Natural killer cell (primary cell): ENCODE results near the gene PINLYP. TPM values are rescaled to one million over a fixed set of nuclear protein-coding genes. Genes with fewer than 3 reads are reported as not detected.

ENCODE experiments used
- ATAC-seq, 3 donors: fragments of 150-1000 bp in 2 of 3; fragments of 200-7000 bp in 1 of 3; cut with Tn5 transposase; 1 replicate in 1 of 3; 2 replicates in 2 of 3; pipeline ENCODE4 v1.10.0; 2021; ENCODE audit warnings: mild to moderate bottlenecking in 2 of 3, moderate library complexity in 2 of 3
- DNase-seq, 2 donors: peaks; one replicate each; pipeline versions ENCODE4 v3.0.0 to v3.0.0-alpha.2; 2013 to 2021; ENCODE audit warnings: mixed read lengths in 1 of 2
- H3K27ac ChIP-seq: one replicate; pipeline ENCODE4 v1.5.1; 2013; ENCODE audit warnings: mild to moderate bottlenecking, low read length
- H3K27me3 ChIP-seq: one replicate; pipeline ENCODE4 v1.6.1; 2013; ENCODE audit warnings: low read length; ENCODE audit not compliant: control insufficient read depth, insufficient read depth
- H3K36me3 ChIP-seq: one replicate; pipeline ENCODE4 v1.6.1; 2013; ENCODE audit warnings: low read length; ENCODE audit not compliant: control insufficient read depth, insufficient read depth
- H3K4me1 ChIP-seq: one replicate; pipeline ENCODE4 v1.6.1; 2013; ENCODE audit warnings: low read length; ENCODE audit not compliant: control insufficient read depth, insufficient read depth
- H3K4me3 ChIP-seq: one replicate; pipeline ENCODE4 v1.5.1; 2013; ENCODE audit warnings: low read length
- H3K9me3 ChIP-seq: one replicate; pipeline ENCODE4 v1.6.1; 2013; ENCODE audit warnings: low read length; ENCODE audit not compliant: control insufficient read depth, insufficient read depth
- H3K27ac Mint-ChIP-seq, 2 donors: one replicate each; pipeline ENCODE4 v1.8.0; 2022; ENCODE audit warnings: mild to moderate bottlenecking in 2 of 2, mixed read lengths in 2 of 2, moderate library complexity in 1 of 2
- H3K27me3 Mint-ChIP-seq, 2 donors: one replicate each; pipeline ENCODE4 v1.8.0; 2022; ENCODE audit warnings: low read depth in 2 of 2, mixed read lengths in 2 of 2
- H3K36me3 Mint-ChIP-seq: one replicate; pipeline ENCODE4 v1.8.0; 2022; ENCODE audit warnings: mixed read lengths
- H3K4me1 Mint-ChIP-seq, 2 donors: one replicate each; pipeline ENCODE4 v1.8.0; 2022; ENCODE audit warnings: mixed read lengths in 2 of 2
- H3K4me3 Mint-ChIP-seq: one replicate; pipeline ENCODE4 v1.8.0; 2022; ENCODE audit warnings: mild to moderate bottlenecking, moderate library complexity, mixed read lengths
- H3K9me3 Mint-ChIP-seq, 2 donors: one replicate each; pipeline ENCODE4 v1.8.0; 2022; ENCODE audit warnings: mixed read lengths in 2 of 2
- WGBS: methylation state at CpG from one replicate; pipeline ENCODE4 v1.1.7; 2013; ENCODE audit warnings: missing lambda C conversion rate; ENCODE audit not compliant: insufficient coverage; 5-methylcytosine and 5-hydroxymethylcytosine counted together
- intact Hi-C: fragments of 100-400 bp; cut with micrococcal nuclease; formaldehyde crosslinking; loops from one replicate; pipeline ENCODE4 v1.14.2; 2022
- total RNA-seq, 4 donors: library from RNA; stranded (reverse); fragments of 120-200 nt in 1 of 4; gene quantifications; one replicate each; pipeline versions ENCODE4 v1.2.3 to v1.2.4, GENCODE V29; 2013 to 2022
- TF ChIP-seq, protein P1 (sequence below): fragments of 200-600 bp; IDR thresholded peaks from one replicate; pipeline ENCODE4 v1.8.0; 2022; ENCODE audit warnings: antibody characterized with exemption

PINLYP gene
- total RNA-seq, 3 donors from 2014 or later (not counting 1 experiment from before 2014, with no cell fraction given): 1.7 to 3.0 (median 2.4) TPM

GRCh38 chr19:43609872-43610271 lies 34.3 kb downstream of the PINLYP start:
- ATAC-seq: no peak
- Histone ChIP-seq H3K27ac (no peak overlapping the region), H3K9me3 (no peaks in the 10 kb centered on the region), H3K4me1 (no peaks in the 10 kb centered on the region), H3K36me3 (peaks cover 20% of the 10 kb centered on the region), H3K27me3 (no peaks in the 10 kb centered on the region), H3K4me3 (no peak overlapping the region)
- no peaks in the 10 kb centered on the region for H3K36me3 Mint-ChIP-seq
- no peak overlapping the region for H3K4me3 Mint-ChIP-seq
- intact Hi-C loops: no loop called here
- DNase-seq: no peak
- no peak overlapping the region for H3K27ac Mint-ChIP-seq
- WGBS: 89% methylated on average over 7 of the region's 7 CpGs
- TF ChIP-seq, protein P1, sequence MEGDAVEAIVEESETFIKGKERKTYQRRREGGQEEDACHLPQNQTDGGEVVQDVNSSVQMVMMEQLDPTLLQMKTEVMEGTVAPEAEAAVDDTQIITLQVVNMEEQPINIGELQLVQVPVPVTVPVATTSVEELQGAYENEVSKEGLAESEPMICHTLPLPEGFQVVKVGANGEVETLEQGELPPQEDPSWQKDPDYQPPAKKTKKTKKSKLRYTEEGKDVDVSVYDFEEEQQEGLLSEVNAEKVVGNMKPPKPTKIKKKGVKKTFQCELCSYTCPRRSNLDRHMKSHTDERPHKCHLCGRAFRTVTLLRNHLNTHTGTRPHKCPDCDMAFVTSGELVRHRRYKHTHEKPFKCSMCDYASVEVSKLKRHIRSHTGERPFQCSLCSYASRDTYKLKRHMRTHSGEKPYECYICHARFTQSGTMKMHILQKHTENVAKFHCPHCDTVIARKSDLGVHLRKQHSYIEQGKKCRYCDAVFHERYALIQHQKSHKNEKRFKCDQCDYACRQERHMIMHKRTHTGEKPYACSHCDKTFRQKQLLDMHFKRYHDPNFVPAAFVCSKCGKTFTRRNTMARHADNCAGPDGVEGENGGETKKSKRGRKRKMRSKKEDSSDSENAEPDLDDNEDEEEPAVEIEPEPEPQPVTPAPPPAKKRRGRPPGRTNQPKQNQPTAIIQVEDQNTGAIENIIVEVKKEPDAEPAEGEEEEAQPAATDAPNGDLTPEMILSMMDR: no peak
- H3K4me1 Mint-ChIP-seq: peaks cover 25 to 61% of the 10 kb centered on the region in 2 donors
- no peaks in the 10 kb centered on the region for H3K27me3 Mint-ChIP-seq
- no peaks in the 10 kb centered on the region for H3K9me3 Mint-ChIP-seq

GRCh38 chr19:43610493-43610892 lies 34.9 kb downstream of the PINLYP start:
- Mint-ChIP-seq H3K4me1 (peaks cover 25 to 63% of the 10 kb centered on the region in 2 donors), H3K4me3 (no peak overlapping the region), H3K27me3 (no peaks in the 10 kb centered on the region), H3K36me3 (no peaks in the 10 kb centered on the region), H3K9me3 (no peaks in the 10 kb centered on the region), H3K27ac (peak overlapping the region in 1 of 2 donors; percentile 52)
- WGBS: 88% methylated on average over 3 of the region's 3 CpGs
- H3K4me3 ChIP-seq: no peak overlapping the region
- intact Hi-C loops: no loop called here
- ATAC-seq (no peak), DNase-seq (no peak)
- no peaks in the 10 kb centered on the region for H3K4me1 ChIP-seq
- no peaks in the 10 kb centered on the region for H3K9me3 ChIP-seq
- no peaks in the 10 kb centered on the region for H3K27me3 ChIP-seq
- H3K36me3 ChIP-seq: peaks cover 20% of the 10 kb centered on the region
- TF ChIP-seq, protein P1: no peak
- H3K27ac ChIP-seq: no peak overlapping the region

- H3K4me1 ChIP-seq: no peaks in the 10 kb centered on the region
- H3K36me3 Mint-ChIP-seq: no peaks in the 10 kb centered on the region
- H3K27ac ChIP-seq: no peak within 1 kb of the TSS
- peaks cover 18% of the 10 kb centered on the region for H3K36me3 ChIP-seq
- H3K4me3 Mint-ChIP-seq: no peak within 1 kb of the TSS
- 98% methylated on average over 3 of the region's 3 CpGs for WGBS
- intact Hi-C loops: no loop called here
- no peaks in the 10 kb centered on the region for H3K9me3 ChIP-seq
- ATAC-seq: no peak
- peaks cover 24 to 73% of the 10 kb centered on the region in 2 donors for H3K4me1 Mint-ChIP-seq
- H3K4me3 ChIP-seq: no peak within 1 kb of the TSS
- H3K27ac Mint-ChIP-seq: peak within 1 kb of the TSS in 1 of 2 donors; percentile 52
- H3K9me3 Mint-ChIP-seq: no peaks in the 10 kb centered on the region
- no peaks in the 10 kb centered on the region for H3K27me3 ChIP-seq
- TF ChIP-seq, protein P1: no peak
- DNase-seq: no peak
- no peaks in the 10 kb centered on the region for H3K27me3 Mint-ChIP-seq
Observed at GRCh38 chr19:43611788-43612187, 36.2 kb downstream of the PINLYP start, which contains the start of gene SRRM5. TSS of gene SRRM5 (plus strand) at chr19:43612088. CDS start at chr19:43612122, 34 bp downstream.

DNA sequence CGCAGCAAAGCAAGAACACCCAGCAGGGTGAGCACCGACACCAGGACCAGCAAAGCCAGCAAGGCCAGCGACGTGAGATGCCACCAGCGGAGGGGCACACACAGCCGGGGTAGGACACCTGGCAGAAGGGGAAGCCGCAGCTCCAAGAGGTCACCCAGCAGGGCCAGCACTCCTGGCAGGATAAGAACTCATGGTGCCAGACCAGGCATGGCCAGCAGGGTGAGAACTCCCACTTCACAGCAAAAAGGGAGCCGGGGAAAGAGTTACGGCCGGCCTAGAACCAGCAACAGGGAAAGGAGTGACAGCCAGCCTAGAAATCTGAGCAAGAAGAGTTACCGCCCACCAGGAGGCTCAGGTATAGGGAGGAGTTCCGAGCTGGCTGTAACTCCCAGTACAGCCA lies 36.8 kb downstream of the PINLYP start:
- intact Hi-C loops: no loop called here
- H3K27ac ChIP-seq: no peak overlapping the region
- H3K27me3 ChIP-seq: no peaks in the 10 kb centered on the region
- H3K4me1 ChIP-seq: no peaks in the 10 kb centered on the region
- no peak overlapping the region for H3K4me3 Mint-ChIP-seq
- H3K36me3 ChIP-seq: peaks cover 18% of the 10 kb centered on the region
- no peaks in the 10 kb centered on the region for H3K9me3 ChIP-seq
- H3K27ac Mint-ChIP-seq: peak overlapping the region in 1 of 2 donors; percentile 5
- ATAC-seq: no peak
- H3K36me3 Mint-ChIP-seq: no peaks in the 10 kb centered on the region
- peaks cover 24 to 73% of the 10 kb centered on the region in 2 donors for H3K4me1 Mint-ChIP-seq
- no peak for DNase-seq
- no peaks in the 10 kb centered on the region for H3K27me3 Mint-ChIP-seq
- TF ChIP-seq, protein P1: no peak
- no peaks in the 10 kb centered on the region for H3K9me3 Mint-ChIP-seq
- H3K4me3 ChIP-seq: no peak overlapping the region
- WGBS: 99% methylated on average over 12 of the region's 12 CpGs
